ENCODE results near the gene VWC2L.

VWC2L gene

DNA sequence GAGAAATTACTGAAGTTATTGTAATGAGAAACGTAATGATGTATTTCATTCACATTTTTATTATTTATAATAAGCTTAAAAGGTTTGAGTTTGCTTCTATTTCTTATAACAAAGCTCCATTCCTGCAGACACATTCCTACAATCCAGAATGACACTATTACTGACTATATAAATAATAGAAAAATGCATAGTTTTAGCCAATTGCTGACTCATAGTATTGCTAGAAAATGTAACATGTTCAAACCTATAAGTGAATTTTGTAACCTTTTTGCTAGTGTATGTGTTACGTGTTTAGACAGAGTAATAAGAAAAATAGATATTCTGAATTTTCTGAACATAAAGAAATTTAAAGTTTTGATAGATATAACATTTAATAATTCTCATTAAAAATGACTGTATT lies 9.3 kb upstream of the VWC2L start:
- TF ChIP-seq GABPA (IDR thresholded peaks at IDR 0.05; ENCODE audit: low read depth), result no peak
- no peak for DNase-seq (ENCODE audit: low read depth in 1 of 2, low spot score in 1 of 2)
- Histone ChIP-seq H3K4me3 (replicated peaks; ENCODE audit: insufficient read depth, low read length) (no peak overlapping the region), H3K27ac (replicated peaks) (no peak overlapping the region), H3K27me3 (ENCODE audit: insufficient read depth, poor library complexity, severe bottlenecking) (no peaks in the 10 kb centered on the region)

DNA sequence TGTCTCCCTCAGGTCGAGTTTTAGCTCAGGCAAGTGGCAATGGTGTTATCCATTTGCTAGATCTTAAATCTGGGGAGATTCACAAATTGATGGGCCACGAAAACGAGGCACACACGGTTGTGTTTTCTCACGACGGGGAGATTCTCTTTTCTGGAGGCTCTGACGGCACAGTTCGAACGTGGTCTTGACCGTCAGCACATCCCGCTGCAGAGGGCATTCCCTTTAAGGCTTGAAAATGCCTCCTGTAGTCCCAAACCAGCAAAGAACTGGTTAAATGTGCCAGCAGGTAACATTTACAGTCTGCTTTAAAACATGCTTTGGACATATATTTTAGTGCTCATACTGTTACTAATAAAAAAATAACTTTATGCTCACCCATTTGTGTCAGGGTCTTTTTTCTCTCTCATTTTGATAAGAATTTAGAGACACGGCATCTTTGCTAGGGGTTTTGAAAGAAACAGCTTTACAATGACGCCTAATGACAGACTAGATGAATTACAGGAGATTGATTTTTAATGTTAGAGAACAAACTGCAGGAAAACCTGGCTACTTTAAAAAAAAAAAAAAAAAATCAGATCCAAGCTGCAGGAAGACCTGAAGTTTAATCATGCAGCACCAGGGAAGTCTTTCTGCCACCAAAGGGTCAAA lies 602 bp upstream of the VWC2L start:
- H3K27ac ChIP-seq (replicated peaks), result no peak overlapping the region
- TF ChIP-seq POLR2AphosphoS5 (IDR thresholded peaks at IDR 0.05; ENCODE audit: low read depth), result no peak
- TF ChIP-seq, protein P1, sequence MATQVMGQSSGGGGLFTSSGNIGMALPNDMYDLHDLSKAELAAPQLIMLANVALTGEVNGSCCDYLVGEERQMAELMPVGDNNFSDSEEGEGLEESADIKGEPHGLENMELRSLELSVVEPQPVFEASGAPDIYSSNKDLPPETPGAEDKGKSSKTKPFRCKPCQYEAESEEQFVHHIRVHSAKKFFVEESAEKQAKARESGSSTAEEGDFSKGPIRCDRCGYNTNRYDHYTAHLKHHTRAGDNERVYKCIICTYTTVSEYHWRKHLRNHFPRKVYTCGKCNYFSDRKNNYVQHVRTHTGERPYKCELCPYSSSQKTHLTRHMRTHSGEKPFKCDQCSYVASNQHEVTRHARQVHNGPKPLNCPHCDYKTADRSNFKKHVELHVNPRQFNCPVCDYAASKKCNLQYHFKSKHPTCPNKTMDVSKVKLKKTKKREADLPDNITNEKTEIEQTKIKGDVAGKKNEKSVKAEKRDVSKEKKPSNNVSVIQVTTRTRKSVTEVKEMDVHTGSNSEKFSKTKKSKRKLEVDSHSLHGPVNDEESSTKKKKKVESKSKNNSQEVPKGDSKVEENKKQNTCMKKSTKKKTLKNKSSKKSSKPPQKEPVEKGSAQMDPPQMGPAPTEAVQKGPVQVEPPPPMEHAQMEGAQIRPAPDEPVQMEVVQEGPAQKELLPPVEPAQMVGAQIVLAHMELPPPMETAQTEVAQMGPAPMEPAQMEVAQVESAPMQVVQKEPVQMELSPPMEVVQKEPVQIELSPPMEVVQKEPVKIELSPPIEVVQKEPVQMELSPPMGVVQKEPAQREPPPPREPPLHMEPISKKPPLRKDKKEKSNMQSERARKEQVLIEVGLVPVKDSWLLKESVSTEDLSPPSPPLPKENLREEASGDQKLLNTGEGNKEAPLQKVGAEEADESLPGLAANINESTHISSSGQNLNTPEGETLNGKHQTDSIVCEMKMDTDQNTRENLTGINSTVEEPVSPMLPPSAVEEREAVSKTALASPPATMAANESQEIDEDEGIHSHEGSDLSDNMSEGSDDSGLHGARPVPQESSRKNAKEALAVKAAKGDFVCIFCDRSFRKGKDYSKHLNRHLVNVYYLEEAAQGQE (IDR thresholded peaks at IDR 0.05; ENCODE audit: insufficient replicate concordance, low read depth), result no peak
- no peak for TF ChIP-seq GABPA (IDR thresholded peaks at IDR 0.05; ENCODE audit: low read depth)
- TF ChIP-seq, protein P2, sequence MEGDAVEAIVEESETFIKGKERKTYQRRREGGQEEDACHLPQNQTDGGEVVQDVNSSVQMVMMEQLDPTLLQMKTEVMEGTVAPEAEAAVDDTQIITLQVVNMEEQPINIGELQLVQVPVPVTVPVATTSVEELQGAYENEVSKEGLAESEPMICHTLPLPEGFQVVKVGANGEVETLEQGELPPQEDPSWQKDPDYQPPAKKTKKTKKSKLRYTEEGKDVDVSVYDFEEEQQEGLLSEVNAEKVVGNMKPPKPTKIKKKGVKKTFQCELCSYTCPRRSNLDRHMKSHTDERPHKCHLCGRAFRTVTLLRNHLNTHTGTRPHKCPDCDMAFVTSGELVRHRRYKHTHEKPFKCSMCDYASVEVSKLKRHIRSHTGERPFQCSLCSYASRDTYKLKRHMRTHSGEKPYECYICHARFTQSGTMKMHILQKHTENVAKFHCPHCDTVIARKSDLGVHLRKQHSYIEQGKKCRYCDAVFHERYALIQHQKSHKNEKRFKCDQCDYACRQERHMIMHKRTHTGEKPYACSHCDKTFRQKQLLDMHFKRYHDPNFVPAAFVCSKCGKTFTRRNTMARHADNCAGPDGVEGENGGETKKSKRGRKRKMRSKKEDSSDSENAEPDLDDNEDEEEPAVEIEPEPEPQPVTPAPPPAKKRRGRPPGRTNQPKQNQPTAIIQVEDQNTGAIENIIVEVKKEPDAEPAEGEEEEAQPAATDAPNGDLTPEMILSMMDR (IDR thresholded peaks at IDR 0.05; ENCODE audit: insufficient read depth, low read length), result no peak
- no peak for TF ChIP-seq SPI1 (IDR thresholded peaks at IDR 0.05; ENCODE audit: borderline replicate concordance, low read depth)
- no peak overlapping the region for H3K4me3 ChIP-seq (replicated peaks; ENCODE audit: insufficient read depth, low read length)
- no peak for DNase-seq (ENCODE audit: low read depth in 1 of 2, low spot score in 1 of 2)
- no peaks in the 10 kb centered on the region for H3K27me3 ChIP-seq (ENCODE audit: insufficient read depth, poor library complexity, severe bottlenecking)

DNA sequence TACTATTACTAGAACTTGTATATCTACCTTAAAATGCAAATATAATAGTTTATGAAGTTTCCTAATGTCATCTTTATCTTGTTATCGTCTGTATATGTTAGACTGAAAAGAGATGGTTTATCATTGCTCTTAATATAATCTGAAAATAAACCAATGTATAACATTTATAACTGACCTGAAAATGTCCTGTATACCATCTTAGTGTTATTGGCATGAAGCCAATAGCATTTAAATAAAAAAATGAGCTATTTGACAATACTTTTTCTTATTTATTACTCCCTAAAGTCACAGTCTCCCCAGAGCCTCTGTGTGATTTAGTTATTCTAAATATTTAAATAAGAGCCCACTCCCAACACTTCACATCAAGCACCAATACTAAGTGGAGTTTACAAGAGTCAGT lies 1.8 kb downstream of the VWC2L start:
- Histone ChIP-seq H3K27me3 (ENCODE audit: insufficient read depth, poor library complexity, severe bottlenecking) (no peaks in the 10 kb centered on the region), H3K27ac (replicated peaks) (no peak overlapping the region), H3K4me3 (replicated peaks; ENCODE audit: insufficient read depth, low read length) (no peak overlapping the region)
- no peak for DNase-seq (ENCODE audit: low read depth in 1 of 2, low spot score in 1 of 2)
- TF ChIP-seq POLR2AphosphoS5 (IDR thresholded peaks at IDR 0.05; ENCODE audit: low read depth) (no peak), SPI1 (IDR thresholded peaks at IDR 0.05; ENCODE audit: borderline replicate concordance, low read depth) (no peak), GABPA (IDR thresholded peaks at IDR 0.05; ENCODE audit: low read depth) (no peak)
- TF ChIP-seq, protein P2 (IDR thresholded peaks at IDR 0.05; ENCODE audit: insufficient read depth, low read length), result no peak
- TF ChIP-seq, protein P1 (IDR thresholded peaks at IDR 0.05; ENCODE audit: insufficient replicate concordance, low read depth), result no peak

DNA sequence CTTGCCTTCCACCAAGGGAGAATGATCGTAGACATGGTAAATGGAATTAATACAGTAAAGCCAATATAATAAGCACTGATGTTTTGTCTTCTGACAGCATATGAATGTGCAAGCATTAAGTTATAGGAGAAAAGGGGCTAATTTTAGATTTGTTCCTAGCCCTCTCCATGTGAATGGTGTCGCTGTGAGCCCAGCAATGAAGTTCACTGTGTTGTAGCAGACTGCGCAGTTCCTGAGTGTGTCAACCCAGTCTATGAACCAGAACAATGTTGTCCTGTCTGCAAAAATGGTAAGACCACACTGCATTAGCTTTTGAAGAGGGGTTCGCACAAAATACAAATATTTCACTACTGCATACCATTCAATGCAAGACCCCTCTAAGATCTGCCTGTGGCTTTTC lies 25.6 kb downstream of the VWC2L start:
- TF ChIP-seq, protein P1 (IDR thresholded peaks at IDR 0.05; ENCODE audit: insufficient replicate concordance, low read depth), result no peak
- TF ChIP-seq GABPA (IDR thresholded peaks at IDR 0.05; ENCODE audit: low read depth) (no peak), SPI1 (IDR thresholded peaks at IDR 0.05; ENCODE audit: borderline replicate concordance, low read depth) (no peak), POLR2AphosphoS5 (IDR thresholded peaks at IDR 0.05; ENCODE audit: low read depth) (no peak)
- TF ChIP-seq, protein P2 (IDR thresholded peaks at IDR 0.05; ENCODE audit: insufficient read depth, low read length), result no peak
- DNase-seq (ENCODE audit: low read depth in 1 of 2, low spot score in 1 of 2), result no peak
- Histone ChIP-seq H3K27me3 (ENCODE audit: insufficient read depth, poor library complexity, severe bottlenecking) (no peaks in the 10 kb centered on the region), H3K4me3 (replicated peaks; ENCODE audit: insufficient read depth, low read length) (no peak overlapping the region), H3K27ac (replicated peaks) (no peak overlapping the region)

All from HL-60 (cell line).